Upper lobe of left lung (tissue), 4 donors: ENCODE data around the gene CNTNAP5.

Source experiments
- POLR2A ChIP-seq, 4 donors: fragments of 450-650 bp; IDR thresholded peaks; one replicate each; pipeline ENCODE4 v1.5.1; 2016 to 2017; ENCODE audit warnings: antibody characterized with exemption in 4 of 4, mild to moderate bottlenecking in 2 of 4
- TF ChIP-seq, protein P1 (sequence below), 6 experiments: fragments of 450-650 bp in 4 of 6; fragments of 200-600 bp in 2 of 6; sonication (generic) in 2 of 6; IDR thresholded peaks; one replicate each; pipeline ENCODE4 v1.5.1; 2016 to 2019; ENCODE audit warnings: antibody characterized with exemption in 6 of 6

GRCh38 chr2:124888431-124888830, 863.3 kb downstream of the CNTNAP5 start:
- TF ChIP-seq POLR2A (IDR thresholded peaks at IDR 0.05) = no peak
- TF ChIP-seq, protein P1, sequence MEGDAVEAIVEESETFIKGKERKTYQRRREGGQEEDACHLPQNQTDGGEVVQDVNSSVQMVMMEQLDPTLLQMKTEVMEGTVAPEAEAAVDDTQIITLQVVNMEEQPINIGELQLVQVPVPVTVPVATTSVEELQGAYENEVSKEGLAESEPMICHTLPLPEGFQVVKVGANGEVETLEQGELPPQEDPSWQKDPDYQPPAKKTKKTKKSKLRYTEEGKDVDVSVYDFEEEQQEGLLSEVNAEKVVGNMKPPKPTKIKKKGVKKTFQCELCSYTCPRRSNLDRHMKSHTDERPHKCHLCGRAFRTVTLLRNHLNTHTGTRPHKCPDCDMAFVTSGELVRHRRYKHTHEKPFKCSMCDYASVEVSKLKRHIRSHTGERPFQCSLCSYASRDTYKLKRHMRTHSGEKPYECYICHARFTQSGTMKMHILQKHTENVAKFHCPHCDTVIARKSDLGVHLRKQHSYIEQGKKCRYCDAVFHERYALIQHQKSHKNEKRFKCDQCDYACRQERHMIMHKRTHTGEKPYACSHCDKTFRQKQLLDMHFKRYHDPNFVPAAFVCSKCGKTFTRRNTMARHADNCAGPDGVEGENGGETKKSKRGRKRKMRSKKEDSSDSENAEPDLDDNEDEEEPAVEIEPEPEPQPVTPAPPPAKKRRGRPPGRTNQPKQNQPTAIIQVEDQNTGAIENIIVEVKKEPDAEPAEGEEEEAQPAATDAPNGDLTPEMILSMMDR (IDR thresholded peaks at IDR 0.05) = no peak
